ENCODE results near the gene EFL1. TPM values are rescaled to one million over a fixed set of nuclear protein-coding genes. Genes with fewer than 3 reads are reported as not detected.

The EFL1 gene
- total and polyA plus RNA-seq, 9 of the 15 experiments (the other 6 are each of a cell fraction or from before 2014, with no cell fraction given), result 4.8 to 32.5 (median 16.9) TPM

DNA sequence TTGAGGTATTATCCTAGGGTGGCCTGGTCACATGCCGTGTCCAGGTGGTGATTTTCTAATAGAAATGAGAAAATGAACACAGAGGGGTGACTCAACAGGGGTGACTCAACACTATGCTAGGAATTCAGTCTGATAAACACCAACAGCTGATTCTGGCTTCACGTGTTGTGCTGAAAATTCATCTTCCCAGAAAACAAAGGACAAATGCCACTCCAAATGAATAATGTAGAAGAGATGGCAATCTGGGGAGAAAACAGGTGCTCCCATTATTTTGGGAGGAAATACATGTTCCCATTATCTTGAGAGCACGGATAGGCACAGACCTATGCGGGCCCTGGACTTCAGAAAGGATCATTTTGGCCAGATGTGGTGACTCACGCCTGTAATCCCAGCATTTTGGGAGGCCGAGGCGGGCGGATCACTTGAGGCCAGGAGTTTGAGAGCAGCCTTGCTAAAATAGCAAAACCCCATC, 115.5 kb downstream of the EFL1 start (continued):
- TF ChIP-seq NFIX (CRISPR knock-in tag; IDR thresholded peaks at IDR 0.05; ENCODE audit: low read depth), result no peak
- TF ChIP-seq TOE1 (IDR thresholded peaks at IDR 0.05; ENCODE audit: borderline replicate concordance), result peak; percentile 64; the same call in 1 of the 2 replicates
- no peak for TF ChIP-seq TOE1 (CRISPR knock-in tag; IDR thresholded peaks at IDR 0.05; ENCODE audit: borderline replicate concordance, low read depth)
- no peak for TF ChIP-seq EGR1 (conservative IDR thresholded peaks at IDR 0.05)
- TF ChIP-seq, protein P1, sequence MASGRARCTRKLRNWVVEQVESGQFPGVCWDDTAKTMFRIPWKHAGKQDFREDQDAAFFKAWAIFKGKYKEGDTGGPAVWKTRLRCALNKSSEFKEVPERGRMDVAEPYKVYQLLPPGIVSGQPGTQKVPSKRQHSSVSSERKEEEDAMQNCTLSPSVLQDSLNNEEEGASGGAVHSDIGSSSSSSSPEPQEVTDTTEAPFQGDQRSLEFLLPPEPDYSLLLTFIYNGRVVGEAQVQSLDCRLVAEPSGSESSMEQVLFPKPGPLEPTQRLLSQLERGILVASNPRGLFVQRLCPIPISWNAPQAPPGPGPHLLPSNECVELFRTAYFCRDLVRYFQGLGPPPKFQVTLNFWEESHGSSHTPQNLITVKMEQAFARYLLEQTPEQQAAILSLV (tag; IDR thresholded peaks at IDR 0.05), result no peak
- no peak for TF ChIP-seq HMGXB4 (CRISPR knock-in tag; IDR thresholded peaks at IDR 0.05)
- TF ChIP-seq CAMTA2 (CRISPR knock-in tag; conservative IDR thresholded peaks at IDR 0.05), result no peak
- TF ChIP-seq, protein P2, sequence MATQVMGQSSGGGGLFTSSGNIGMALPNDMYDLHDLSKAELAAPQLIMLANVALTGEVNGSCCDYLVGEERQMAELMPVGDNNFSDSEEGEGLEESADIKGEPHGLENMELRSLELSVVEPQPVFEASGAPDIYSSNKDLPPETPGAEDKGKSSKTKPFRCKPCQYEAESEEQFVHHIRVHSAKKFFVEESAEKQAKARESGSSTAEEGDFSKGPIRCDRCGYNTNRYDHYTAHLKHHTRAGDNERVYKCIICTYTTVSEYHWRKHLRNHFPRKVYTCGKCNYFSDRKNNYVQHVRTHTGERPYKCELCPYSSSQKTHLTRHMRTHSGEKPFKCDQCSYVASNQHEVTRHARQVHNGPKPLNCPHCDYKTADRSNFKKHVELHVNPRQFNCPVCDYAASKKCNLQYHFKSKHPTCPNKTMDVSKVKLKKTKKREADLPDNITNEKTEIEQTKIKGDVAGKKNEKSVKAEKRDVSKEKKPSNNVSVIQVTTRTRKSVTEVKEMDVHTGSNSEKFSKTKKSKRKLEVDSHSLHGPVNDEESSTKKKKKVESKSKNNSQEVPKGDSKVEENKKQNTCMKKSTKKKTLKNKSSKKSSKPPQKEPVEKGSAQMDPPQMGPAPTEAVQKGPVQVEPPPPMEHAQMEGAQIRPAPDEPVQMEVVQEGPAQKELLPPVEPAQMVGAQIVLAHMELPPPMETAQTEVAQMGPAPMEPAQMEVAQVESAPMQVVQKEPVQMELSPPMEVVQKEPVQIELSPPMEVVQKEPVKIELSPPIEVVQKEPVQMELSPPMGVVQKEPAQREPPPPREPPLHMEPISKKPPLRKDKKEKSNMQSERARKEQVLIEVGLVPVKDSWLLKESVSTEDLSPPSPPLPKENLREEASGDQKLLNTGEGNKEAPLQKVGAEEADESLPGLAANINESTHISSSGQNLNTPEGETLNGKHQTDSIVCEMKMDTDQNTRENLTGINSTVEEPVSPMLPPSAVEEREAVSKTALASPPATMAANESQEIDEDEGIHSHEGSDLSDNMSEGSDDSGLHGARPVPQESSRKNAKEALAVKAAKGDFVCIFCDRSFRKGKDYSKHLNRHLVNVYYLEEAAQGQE (IDR thresholded peaks at IDR 0.05; ENCODE audit: borderline replicate concordance), result peak; percentile 12; the same call in 1 of the 2 replicates
- TF ChIP-seq, protein P2 (CRISPR knock-in tag; IDR thresholded peaks at IDR 0.05; ENCODE audit: low read depth), result no peak
- no peak for TF ChIP-seq POLR2A (conservative IDR thresholded peaks at IDR 0.05)
- peak; percentile 61 for TF ChIP-seq ZNF316 (IDR thresholded peaks at IDR 0.05)
- no peak for TF ChIP-seq NCOA4 (IDR thresholded peaks at IDR 0.05; ENCODE audit: partially characterized antibody)
- no peak for TF ChIP-seq ARHGAP35 (IDR thresholded peaks at IDR 0.05; ENCODE audit: partially characterized antibody)
- no peak for TF ChIP-seq SIRT6 (IDR thresholded peaks at IDR 0.05; ENCODE audit: low read depth, low read length)
- no peak for TF ChIP-seq EZH2 (IDR thresholded peaks at IDR 0.05; ENCODE audit: borderline replicate concordance, low read depth, low read length)
- 0 out of 2 replicates have a peak, but pooled peaks have one; percentile 24 for TF ChIP-seq CREM (IDR thresholded peaks at IDR 0.05; ENCODE audit: low read depth)
- TF ChIP-seq HLTF (IDR thresholded peaks at IDR 0.05), result no peak
- peak; percentile 52; the same call in 1 of the 2 replicates for TF ChIP-seq NCOR1 (IDR thresholded peaks at IDR 0.05)
- TF ChIP-seq TAF7 (tag; IDR thresholded peaks at IDR 0.05), result no peak
- no peak for TF ChIP-seq HEY1 (CRISPR knock-in tag; IDR thresholded peaks at IDR 0.05; ENCODE audit: borderline replicate concordance)
- no peak for TF ChIP-seq CCNT2 (IDR thresholded peaks at IDR 0.05; ENCODE audit: borderline replicate concordance, extremely low read depth, insufficient read length, low read depth, low read length)

All from K562 (cell line).